Prostate gland (tissue), 2 donors: ENCODE measurements around the gene ORAI2. TPM values are rescaled to one million over a fixed set of nuclear protein-coding genes. Genes with fewer than 3 reads are reported as not detected.

Experiments used
- DNase-seq: peaks from one replicate; pipeline ENCODE4 v3.0.0-alpha.2; 2019; ENCODE audit warnings: low spot score
- H3K27ac ChIP-seq, 2 donors: fragments of 200-600 bp; sonication (generic); 2 replicates each; pipeline ENCODE4 v1.5.1; 2017 to 2019
- H3K27me3 ChIP-seq: fragments of 200-600 bp; sonication (generic); replicated peaks from 2 replicates; pipeline ENCODE4 v1.5.1; 2019; ENCODE audit not compliant: insufficient read depth
- H3K36me3 ChIP-seq, 2 donors: fragments of 200-600 bp; sonication (generic); 1 replicate in 1 of 2; 2 replicates in 1 of 2; pipeline versions ENCODE4 v1.5.1 to v1.8.1; 2017 to 2019
- H3K4me1 ChIP-seq: fragments of 200-600 bp; sonication (generic); replicated peaks from 2 replicates; pipeline ENCODE4 v1.5.1; 2019
- H3K4me3 ChIP-seq, 2 donors: fragments of 200-600 bp; sonication (generic); 2 replicates each; pipeline ENCODE4 v1.5.1; 2017 to 2019
- H3K9me3 ChIP-seq: fragments of 200-600 bp; sonication (generic); 2 replicates; pipeline ENCODE4 v1.5.1; 2017
- CTCF ChIP-seq, 4 experiments: fragments of 200-600 bp in 2 of 4; fragments of 450-650 bp in 2 of 4; sonication (generic) in 2 of 4; IDR thresholded peaks; 1 replicate in 3 of 4; 2 replicates in 1 of 4; pipeline ENCODE4 v1.5.1; 2016 to 2019; ENCODE audit warnings: antibody characterized with exemption in 4 of 4, mild to moderate bottlenecking in 2 of 4, moderate library complexity in 2 of 4
- POLR2A ChIP-seq: fragments of 450-650 bp; IDR thresholded peaks from one replicate; pipeline ENCODE4 v1.6.1; 2016; ENCODE audit warnings: antibody characterized with exemption, mild to moderate bottlenecking
- POLR2AphosphoS5 ChIP-seq: sonication (generic); formaldehyde crosslinking; IDR thresholded peaks from one replicate; pipeline ENCODE4 v1.6.1; 2017; ENCODE audit warnings: antibody characterized with exemption
- WGBS: methylation state at CpG from one replicate; pipeline ENCODE4 v1.1.5; 2018; 5-methylcytosine and 5-hydroxymethylcytosine counted together
- intact Hi-C: fragments of 100-400 bp; cut with DNase I; formaldehyde crosslinking; loops from one replicate; pipeline ENCODE4 v1.14.2; 2022
- total RNA-seq, 2 donors: library from RNA; depleted of rRNA; stranded (reverse); fragments of >200 nt; gene quantifications; one replicate each; pipeline ENCODE4 v1.1.0, GENCODE V29; 2016

Gene ORAI2
- total RNA-seq, 2 donors from 2014 or later = 20.5 to 24.8 TPM

- Histone ChIP-seq H3K36me3 (peaks cover 5 to 8% of the 10 kb centered on the region in 2 donors), H3K9me3 (no peaks in the 10 kb centered on the region), H3K27ac (no peak overlapping the region), H3K4me3 (no peak overlapping the region), H3K4me1 (peaks cover 8% of the 10 kb centered on the region), H3K27me3 (no peaks in the 10 kb centered on the region)
- TF ChIP-seq POLR2AphosphoS5 (peak; percentile 58), POLR2A (no peak), CTCF (IDR thresholded peaks at IDR 0.05) (peak in 3 of 4 experiments; percentile 30 to 65 (median 64))
- intact Hi-C loops = no loop called here
- 17% methylated on average over 6 of the region's 6 CpGs for WGBS
- DNase-seq = peak; percentile 49
These were observed 20.8 kb upstream of the ORAI2 start for GRCh38 chr7:102412548-102412947.

GRCh38 chr7:102413091-102413490 is 20.3 kb upstream of the ORAI2 start:
- DNase-seq = no peak
- H3K9me3 ChIP-seq = no peaks in the 10 kb centered on the region
- no peaks in the 10 kb centered on the region for H3K27me3 ChIP-seq
- no peak overlapping the region for H3K4me3 ChIP-seq
- H3K4me1 ChIP-seq = peaks cover 8% of the 10 kb centered on the region
- no peak overlapping the region for H3K27ac ChIP-seq
- TF ChIP-seq CTCF (IDR thresholded peaks at IDR 0.05) = no peak
- no peak for TF ChIP-seq POLR2AphosphoS5
- no peak for TF ChIP-seq POLR2A
- peaks cover 4 to 5% of the 10 kb centered on the region in 2 donors for H3K36me3 ChIP-seq
- WGBS = 60% methylated on average over 5 of the region's 5 CpGs
- intact Hi-C loops = no loop called here

GRCh38 chr7:102413611-102414010 is 19.8 kb upstream of the ORAI2 start:
- intact Hi-C loops = no loop called here
- TF ChIP-seq POLR2AphosphoS5 (no peak), CTCF (IDR thresholded peaks at IDR 0.05) (no peak), POLR2A (no peak)

GRCh38 chr7:102415685-102416225 is 17.6 kb upstream of the ORAI2 start:
- no peak for DNase-seq
- intact Hi-C loops = no loop called here
- TF ChIP-seq CTCF (IDR thresholded peaks at IDR 0.05) (no peak), POLR2AphosphoS5 (no peak)
- peaks cover 8% of the 10 kb centered on the region for H3K4me1 ChIP-seq
- peak overlapping the region in 1 of 2 donors; percentile 10 for H3K27ac ChIP-seq
- no peak overlapping the region for H3K4me3 ChIP-seq
- no peaks in the 10 kb centered on the region for H3K36me3 ChIP-seq
- 53% methylated on average over 12 of the region's 12 CpGs for WGBS
- no peaks in the 10 kb centered on the region for H3K9me3 ChIP-seq
- H3K27me3 ChIP-seq = no peaks in the 10 kb centered on the region

More at GRCh38 chr7:102413611-102414010, 19.8 kb upstream of the ORAI2 start:
- Histone ChIP-seq H3K36me3 (peaks cover under 1 to 5% of the 10 kb centered on the region in 2 donors), H3K4me3 (no peak overlapping the region), H3K9me3 (no peaks in the 10 kb centered on the region), H3K27ac (no peak overlapping the region), H3K27me3 (no peaks in the 10 kb centered on the region), H3K4me1 (peaks cover 8% of the 10 kb centered on the region)
- WGBS = 89% methylated on average over 4 of the region's 4 CpGs
- DNase-seq = no peak

GRCh38 chr7:102416406-102416805 is 17.0 kb upstream of the ORAI2 start:
- Histone ChIP-seq H3K4me1 (peaks cover 8% of the 10 kb centered on the region), H3K27me3 (no peaks in the 10 kb centered on the region), H3K27ac (no peak overlapping the region), H3K4me3 (no peak overlapping the region), H3K9me3 (no peaks in the 10 kb centered on the region), H3K36me3 (no peaks in the 10 kb centered on the region)
- no peak for DNase-seq
- TF ChIP-seq POLR2AphosphoS5 = no peak
- no peak for TF ChIP-seq CTCF (IDR thresholded peaks at IDR 0.05)
- no peak for TF ChIP-seq POLR2A
- WGBS = 87% methylated on average over 6 of the region's 6 CpGs
- intact Hi-C loops = no loop called here
